ENCODE measurements around the gene HSPA4L. TPM values are rescaled to one million over a fixed set of nuclear protein-coding genes. Genes with fewer than 3 reads are reported as not detected.

HSPA4L gene
- total and polyA plus RNA-seq, 7 donors = under 0.01 to 7.7 (median 3.5) TPM

GRCh38 chr4:127822430-127822829 is 40.3 kb downstream of the HSPA4L start:
- WGBS, 2 donors = 61 to 63% methylated on average over 2 of the region's 2 CpGs
- Histone ChIP-seq H3K9me3 (no peaks in the 10 kb centered on the region), H3K27me3 (no peaks in the 10 kb centered on the region), H3K36me3 (peaks cover 0 to 23% (median 0%) of the 10 kb centered on the region in 4 donors), H3K4me1 (no peaks in the 10 kb centered on the region), H3K4me3 (no peak overlapping the region), H3K27ac (no peak overlapping the region)
- TF ChIP-seq POLR2A (IDR thresholded peaks at IDR 0.05) (no peak), CTCF (IDR thresholded peaks at IDR 0.05) (no peak), EP300 (IDR thresholded peaks at IDR 0.05) (no peak), POLR2AphosphoS5 (IDR thresholded peaks at IDR 0.05) (no peak)
- intact Hi-C loops (cut with DNase I) = no loop called here
- no peak for DNase-seq

GRCh38 chr4:127828121-127828520 is 46.0 kb downstream of the HSPA4L start:
- H3K4me1 ChIP-seq = no peaks in the 10 kb centered on the region
- H3K9me3 ChIP-seq = no peaks in the 10 kb centered on the region
- intact Hi-C loops (cut with DNase I) = no loop called here
- H3K27me3 ChIP-seq = no peaks in the 10 kb centered on the region
- peaks cover 0 to 10% (median 4%) of the 10 kb centered on the region in 4 donors for H3K36me3 ChIP-seq
- no peak for TF ChIP-seq POLR2AphosphoS5 (IDR thresholded peaks at IDR 0.05)
- no peak for TF ChIP-seq EP300 (IDR thresholded peaks at IDR 0.05)
- TF ChIP-seq CTCF (IDR thresholded peaks at IDR 0.05) = no peak
- TF ChIP-seq POLR2A (IDR thresholded peaks at IDR 0.05) = no peak
- no peak overlapping the region for H3K4me3 ChIP-seq
- 86 to 88% methylated on average over 2 of the region's 2 CpGs for WGBS, 2 donors
- H3K27ac ChIP-seq = no peak overlapping the region
- DNase-seq = no peak

GRCh38 chr4:127829014-127829413 is 46.9 kb downstream of the HSPA4L start:
- Histone ChIP-seq H3K4me3 (no peak overlapping the region), H3K4me1 (no peaks in the 10 kb centered on the region), H3K36me3 (peaks cover 0 to 7% (median 3%) of the 10 kb centered on the region in 4 donors), H3K9me3 (no peaks in the 10 kb centered on the region), H3K27me3 (no peaks in the 10 kb centered on the region), H3K27ac (no peak overlapping the region)
- intact Hi-C loops (cut with DNase I) = no loop called here
- no peak for TF ChIP-seq POLR2AphosphoS5 (IDR thresholded peaks at IDR 0.05)
- no peak for TF ChIP-seq CTCF (IDR thresholded peaks at IDR 0.05)
- no peak for TF ChIP-seq EP300 (IDR thresholded peaks at IDR 0.05)
- no peak for TF ChIP-seq POLR2A (IDR thresholded peaks at IDR 0.05)
- no peak for DNase-seq

- WGBS, 2 donors = 83 to 91% methylated on average over 4 of the region's 4 CpGs
- Histone ChIP-seq H3K27ac (no peak overlapping the region), H3K4me3 (no peak overlapping the region), H3K27me3 (no peaks in the 10 kb centered on the region), H3K36me3 (peaks cover 0 to 7% (median 3%) of the 10 kb centered on the region in 4 donors), H3K9me3 (no peaks in the 10 kb centered on the region), H3K4me1 (no peaks in the 10 kb centered on the region)
- no peak for DNase-seq
- no peak for TF ChIP-seq EP300 (IDR thresholded peaks at IDR 0.05)
- no peak for TF ChIP-seq POLR2A (IDR thresholded peaks at IDR 0.05)
- no peak for TF ChIP-seq CTCF (IDR thresholded peaks at IDR 0.05)
- no peak for TF ChIP-seq POLR2AphosphoS5 (IDR thresholded peaks at IDR 0.05)
- intact Hi-C loops (cut with DNase I) = no loop called here
These were observed 50.5 kb downstream of the HSPA4L start for GRCh38 chr4:127832585-127832984.

Measured in sigmoid colon (tissue), 7 donors.